CD4-positive, alpha-beta T cell treated with Interleukin-10 for 1 hour (primary cell): ENCODE measurements around the gene RNF144A.
"Not testable (repeated sequence)": the region's sequence is repeated elsewhere in the genome, so short reads cannot be mapped to it uniquely, and the experiment has no call there.

Experiments used
- DNase-seq: peaks from one replicate; pipeline ENCODE4 v3.0.0-alpha.2; 2020

Gene RNF144A, protein sequence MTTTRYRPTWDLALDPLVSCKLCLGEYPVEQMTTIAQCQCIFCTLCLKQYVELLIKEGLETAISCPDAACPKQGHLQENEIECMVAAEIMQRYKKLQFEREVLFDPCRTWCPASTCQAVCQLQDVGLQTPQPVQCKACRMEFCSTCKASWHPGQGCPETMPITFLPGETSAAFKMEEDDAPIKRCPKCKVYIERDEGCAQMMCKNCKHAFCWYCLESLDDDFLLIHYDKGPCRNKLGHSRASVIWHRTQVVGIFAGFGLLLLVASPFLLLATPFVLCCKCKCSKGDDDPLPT

DNA sequence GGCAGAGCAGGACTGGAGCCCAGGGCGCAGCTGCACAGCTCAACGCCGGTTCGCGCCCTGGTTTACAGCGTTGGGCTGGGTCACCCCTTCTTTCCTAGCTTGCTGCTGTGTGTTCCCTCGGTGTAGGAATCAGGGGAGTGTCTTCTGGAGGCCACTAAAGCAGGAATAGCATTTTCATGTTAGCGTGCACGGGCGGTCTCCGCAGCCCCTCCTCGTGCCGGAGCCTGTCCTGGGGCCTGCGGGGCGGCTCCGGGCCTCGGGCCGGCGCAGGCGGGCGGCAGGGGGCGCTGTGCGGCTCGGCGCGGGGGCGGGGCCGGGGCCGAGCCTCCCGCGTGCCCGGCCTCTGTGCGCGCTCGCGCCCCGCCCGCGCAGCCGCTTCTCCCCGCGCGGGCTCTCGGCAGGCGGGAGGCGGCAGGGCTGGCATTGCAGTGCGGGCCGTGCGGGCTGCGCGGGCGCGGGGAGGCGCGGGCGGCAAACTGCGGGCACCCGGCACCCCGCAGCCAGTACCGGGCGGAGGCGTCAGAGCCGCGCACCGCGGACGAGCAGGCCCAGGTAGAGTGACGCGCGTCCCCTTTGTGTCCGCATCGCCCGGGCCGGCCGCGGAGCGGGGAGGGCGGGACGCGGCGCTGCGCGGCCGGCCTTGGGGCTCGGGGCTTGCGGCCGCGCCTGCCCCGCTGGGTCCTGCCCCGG is at the start of gene RNF144A:
Gene RNF144A, plus strand, starts transcription at position 342 of the 690 bp plus-strand sequence. CDS start 79,515 bp downstream, outside the sequence.
- DNase-seq: peak; percentile 75

DNA sequence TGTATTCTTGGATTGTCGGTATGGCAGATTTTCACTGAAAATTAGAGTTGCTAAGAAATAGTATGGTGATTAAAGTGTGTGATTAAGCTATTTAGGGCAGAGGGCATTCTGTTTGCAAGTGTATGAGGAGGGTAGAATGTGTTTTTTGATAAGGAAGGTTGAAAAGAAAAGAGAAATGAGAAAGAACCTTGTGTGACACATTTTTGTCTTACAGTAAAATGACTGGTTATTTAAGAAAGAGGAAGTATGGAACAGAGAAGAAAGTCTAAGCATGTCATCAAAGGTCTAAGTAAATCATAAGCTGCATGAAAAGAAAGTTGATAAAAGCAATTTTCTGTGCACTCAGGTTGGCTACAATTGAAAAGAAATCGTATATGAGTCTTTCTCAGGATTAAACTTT is 44.8 kb upstream of the RNF144A start:
- DNase-seq: no peak

DNA sequence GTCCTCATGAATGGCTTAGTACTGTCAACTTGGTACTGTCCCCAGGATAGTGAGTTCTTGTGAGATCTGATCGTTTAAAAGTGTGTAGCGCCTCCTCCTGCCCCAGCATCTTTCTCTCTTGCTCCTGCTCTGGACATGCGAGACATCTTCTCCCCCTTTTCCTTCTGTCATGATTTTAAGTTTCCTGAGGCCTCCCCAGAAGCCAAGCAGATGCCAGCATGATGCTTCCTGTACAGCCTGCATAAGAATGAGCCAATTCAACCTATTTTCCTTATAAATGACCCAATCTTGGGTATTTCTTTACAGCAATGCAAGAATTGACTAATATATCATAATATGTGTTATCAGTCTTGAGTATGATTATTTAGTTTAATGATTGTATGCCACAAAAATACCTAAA is 43.2 kb upstream of the RNF144A start:
- DNase-seq: no peak

DNA sequence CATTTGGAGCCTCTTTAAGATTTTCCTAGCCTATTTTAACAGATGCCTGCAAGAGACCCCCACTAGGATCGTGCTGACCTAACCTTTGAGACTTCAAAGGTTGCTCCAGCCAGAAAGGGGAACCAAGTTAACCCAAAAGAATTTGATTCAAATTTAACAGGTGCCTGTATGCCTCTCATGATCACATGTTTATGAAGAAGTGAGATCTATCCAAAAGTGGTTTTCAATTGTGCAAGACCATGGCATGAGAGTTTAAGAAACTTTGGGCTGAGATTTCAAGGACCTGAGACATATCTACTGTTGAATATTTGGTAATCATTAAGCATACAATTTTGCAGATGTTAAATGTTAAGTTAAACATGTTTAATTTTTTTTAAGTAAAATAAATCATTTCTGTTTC is 40.9 kb upstream of the RNF144A start:
- no peak for DNase-seq

DNA sequence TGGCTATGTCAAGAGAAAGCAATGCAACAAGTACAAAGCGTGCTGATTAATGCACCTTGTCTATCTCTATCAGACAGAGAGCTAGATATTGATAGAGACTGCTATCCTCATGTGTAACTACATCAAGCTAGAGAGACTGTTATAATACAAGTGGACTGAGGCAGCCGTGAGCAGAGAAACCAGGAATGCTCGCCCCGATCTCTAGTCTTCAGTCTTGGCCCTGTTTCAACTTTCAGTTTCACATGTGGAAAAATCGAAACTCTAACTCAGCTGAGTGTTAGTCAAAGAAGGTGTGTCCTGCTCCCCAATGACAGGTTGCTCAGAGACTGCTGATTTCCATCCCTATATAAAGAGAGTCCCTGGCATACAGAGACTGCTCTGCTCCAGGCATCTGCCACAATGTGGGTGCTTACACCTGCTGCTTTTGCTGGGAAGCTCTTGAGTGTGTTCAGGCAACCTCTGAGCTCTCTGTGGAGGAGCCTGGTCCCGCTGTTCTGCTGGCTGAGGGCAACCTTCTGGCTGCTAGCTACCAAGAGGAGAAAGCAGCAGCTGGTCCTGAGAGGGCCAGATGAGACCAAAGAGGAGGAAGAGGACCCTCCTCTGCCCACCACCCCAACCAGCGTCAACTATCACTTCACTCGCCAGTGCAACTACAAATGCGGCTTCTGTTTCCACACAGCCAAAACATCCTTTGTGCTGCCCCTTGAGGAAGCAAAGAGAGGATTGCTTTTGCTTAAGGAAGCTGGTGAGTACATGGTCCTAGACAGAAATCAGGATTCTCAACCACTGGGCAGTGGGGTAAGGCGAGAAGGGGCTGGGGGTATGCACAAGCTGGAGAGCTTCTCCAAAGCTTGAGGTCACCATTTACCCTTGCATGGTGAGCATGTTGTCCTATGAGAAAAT is 39.6 kb upstream of the RNF144A start, which contains the start of gene RSAD2:
Gene RSAD2, plus strand, starts transcription at position 376 of the 903 bp plus-strand sequence. Its CDS starts 24 bp downstream, at position 400.
- DNase-seq: peak; percentile 64

DNA sequence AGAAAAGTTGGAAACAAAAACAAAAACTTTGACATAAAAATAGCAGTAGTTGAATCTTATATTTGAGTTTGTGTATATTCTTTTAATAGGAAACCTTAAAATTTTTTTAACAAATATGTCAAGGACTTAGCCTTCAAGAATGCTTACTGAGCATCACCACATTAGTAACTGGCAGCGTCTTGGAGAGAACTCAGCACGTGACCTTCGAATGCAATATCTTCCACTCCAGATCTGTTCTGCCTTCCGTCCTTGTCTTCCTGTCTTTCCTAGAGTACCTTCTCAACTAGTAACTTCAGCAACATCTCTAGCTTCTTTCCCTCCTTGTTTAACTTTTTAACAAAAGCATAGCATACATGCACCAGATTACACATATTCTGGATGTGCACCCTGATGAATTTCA is 38.7 kb upstream of the RNF144A start:
- DNase-seq: no peak

DNA sequence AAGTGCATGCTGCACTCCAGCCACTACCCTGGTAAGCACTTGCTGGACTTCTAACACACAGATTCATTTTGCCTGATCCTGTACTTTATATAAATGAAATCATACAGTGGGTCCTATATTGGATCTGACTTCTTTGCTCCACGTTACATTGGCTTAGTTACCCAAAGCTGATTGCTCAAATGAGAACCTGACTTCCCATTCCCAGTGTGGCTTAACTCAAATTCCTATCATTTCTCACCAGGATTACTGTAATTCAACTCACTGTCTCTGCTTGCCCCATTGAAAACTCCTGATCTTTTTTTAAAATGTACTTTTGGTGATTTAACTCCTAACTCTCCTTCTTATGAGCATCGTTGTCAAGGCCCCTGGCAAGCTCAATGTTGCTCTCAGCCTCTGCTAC is 38.2 kb upstream of the RNF144A start:
- no peak for DNase-seq

DNA sequence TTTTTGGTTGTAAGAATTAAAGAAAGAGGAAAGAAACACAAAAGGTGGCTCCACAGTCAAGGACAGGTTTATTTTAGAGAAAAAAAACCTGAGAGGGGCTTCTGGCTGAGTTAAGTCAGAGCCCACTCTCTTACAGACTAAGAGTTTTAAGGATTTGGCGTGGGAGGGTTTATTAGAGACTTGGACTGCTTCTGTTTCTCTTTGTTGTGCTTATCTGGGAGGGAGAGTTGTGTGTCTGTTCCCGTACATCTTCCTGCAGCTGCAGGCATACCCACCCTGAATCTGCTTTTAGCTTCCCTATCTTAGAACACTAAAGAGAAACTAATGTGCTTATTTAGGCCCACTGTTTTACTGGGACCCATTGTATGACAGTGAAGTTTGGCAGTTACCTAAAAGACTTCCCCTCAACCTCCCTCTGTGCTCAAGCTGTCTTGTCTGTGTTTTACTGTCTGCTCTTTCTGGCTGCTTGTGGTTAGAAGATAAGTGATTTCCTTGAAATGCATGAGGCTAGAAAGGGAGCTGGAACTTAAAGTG is 36.9 kb upstream of the RNF144A start:
- DNase-seq: peak; percentile 50

DNA sequence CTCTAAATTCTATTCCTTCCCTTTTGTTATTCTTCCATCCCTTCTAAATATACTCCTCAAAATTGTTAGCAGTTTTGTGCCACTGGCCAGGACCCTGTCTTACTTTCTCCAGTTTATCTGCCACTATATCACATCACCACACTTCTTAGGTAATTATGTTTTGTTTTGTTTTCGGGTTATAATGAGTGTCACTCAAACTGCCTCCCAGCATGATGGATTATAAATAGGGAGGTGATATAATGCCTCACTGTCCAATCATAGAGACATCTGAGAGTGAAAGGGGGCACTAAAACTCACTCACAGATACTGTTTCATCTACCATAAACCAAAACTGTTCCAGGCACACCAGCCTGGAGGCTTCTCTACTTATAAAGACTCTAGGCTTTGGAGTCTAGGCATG is 36.2 kb upstream of the RNF144A start:
- no peak for DNase-seq

DNA sequence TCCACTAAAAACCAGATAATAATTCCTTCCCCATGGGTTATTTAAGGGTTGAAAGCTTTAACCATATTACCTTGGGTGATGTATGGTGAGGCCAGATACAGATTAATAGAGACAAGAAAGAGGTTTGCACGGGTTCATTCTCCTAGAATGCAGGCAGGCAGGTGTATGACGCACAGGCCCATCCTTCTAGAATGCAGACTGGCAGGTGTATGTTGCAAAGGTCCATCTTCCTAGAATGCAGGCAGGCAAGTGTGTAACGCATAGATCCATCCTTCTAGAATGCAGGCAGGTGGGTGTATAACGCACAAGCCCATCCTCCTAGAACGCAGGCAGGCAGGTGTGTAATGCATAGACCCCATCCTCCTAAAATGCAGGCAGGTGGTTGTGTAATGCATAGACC is 35.7 kb upstream of the RNF144A start:
- no peak for DNase-seq

DNA sequence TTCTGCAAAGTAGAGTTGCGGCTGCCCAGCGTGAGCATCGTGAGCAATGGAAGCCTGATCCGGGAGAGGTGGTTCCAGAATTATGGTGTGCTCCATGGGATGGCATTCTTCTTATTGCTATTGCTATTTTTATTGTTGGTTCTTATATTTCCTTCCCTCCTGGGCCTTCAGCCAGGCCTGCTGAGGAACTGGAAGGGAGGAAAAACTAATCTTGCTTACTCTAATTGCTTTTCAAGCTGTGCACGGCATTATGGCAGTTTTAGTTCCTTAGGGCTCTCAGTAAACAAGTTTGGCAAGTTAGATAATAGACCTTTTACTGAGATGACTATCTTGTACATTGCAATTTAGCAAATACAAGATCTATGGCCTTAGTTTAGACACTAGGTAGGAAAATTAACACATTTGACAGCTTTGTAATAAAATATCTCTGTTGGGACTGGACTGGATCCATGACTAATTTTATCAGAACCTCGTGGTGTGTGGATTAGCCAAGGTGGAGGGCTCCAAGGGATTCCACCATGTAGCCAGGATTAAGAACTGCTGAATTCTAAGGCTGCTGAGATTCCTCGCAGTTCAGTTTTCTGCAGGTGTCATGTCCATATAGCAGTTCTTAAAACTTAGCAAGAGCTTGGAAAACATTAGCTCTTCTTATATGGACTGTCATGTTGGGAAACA is 33.6 kb upstream of the RNF144A start:
- DNase-seq: no peak

DNA sequence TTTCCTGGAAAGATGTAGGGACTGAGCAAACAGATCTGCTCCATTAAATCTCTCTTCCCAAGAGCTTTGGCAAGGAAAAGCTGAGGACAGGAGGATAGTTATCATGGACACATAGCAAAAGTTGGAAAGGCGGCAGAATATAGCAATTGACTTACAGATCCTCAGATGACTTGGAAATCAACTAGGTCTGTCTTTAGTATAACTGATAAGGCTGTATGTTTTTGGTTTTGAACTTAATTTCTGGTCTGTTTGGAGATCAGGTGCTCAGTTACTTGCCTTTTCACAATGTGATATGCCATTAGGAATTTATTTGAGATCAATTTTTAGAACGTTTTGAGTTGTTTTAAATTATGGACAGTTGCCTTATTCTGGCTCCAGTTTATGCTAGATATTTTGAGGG is 31.7 kb upstream of the RNF144A start:
- no peak for DNase-seq

DNA sequence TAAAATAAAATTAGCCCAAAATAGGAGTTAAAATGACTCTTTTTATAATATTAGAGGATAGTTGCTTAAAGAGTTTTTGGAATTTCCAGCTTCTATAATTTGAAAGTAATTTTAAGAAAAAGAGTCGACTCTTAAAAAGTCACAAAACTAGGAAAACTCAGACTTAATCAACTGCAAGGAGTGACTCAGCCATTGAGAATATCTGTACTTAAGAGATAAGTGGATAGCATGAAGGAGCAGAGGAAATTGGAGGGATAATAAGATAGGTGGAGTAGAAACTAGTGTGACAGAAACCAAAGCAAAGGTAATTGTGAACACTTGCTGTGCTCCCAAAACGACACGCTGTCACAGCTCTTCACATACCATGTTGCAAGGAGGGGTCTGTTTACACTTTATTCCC is 31.2 kb upstream of the RNF144A start:
- no peak for DNase-seq

DNA sequence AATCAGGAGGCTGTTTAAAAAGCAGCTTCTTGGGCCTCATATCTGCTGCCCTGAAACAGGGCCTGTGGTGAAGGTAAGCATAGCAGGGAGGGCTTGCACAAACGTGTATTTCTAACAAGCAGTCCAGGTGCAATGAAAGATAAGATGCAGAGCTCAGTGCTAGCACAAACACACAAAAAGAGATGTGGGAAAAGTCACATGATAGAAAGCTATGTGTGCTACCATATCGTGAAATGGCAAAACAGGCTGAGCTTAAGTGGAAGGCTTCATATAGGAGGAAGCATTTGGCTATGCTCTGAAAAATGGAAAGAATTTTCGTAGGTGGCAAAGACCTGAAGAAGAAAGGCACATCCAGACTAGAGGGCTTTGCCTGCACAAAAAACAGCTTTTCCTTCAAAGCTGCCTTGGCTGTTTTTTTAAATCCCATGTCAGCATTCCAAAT is 29.4 kb upstream of the RNF144A start:
- no peak for DNase-seq

DNA sequence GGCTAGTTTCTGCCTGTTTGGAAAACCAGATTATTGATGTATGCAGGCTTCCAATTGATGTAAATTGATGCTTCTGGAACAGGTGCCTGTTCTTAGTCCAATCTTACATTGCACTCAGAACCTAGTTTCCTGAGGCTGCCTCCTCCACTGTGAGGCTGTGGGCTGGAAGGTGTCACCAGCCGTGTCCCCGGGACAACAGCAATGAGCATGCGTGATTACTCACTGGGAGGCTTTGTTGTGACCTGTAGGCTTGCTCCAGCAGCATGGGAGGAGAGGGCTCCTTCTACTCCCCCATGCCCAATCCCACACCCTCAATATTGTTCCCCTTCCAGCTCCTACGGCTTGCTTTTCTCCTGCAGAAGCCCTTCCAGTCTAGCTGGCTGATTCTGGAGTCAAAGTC is 28.5 kb upstream of the RNF144A start:
- no peak for DNase-seq

DNA sequence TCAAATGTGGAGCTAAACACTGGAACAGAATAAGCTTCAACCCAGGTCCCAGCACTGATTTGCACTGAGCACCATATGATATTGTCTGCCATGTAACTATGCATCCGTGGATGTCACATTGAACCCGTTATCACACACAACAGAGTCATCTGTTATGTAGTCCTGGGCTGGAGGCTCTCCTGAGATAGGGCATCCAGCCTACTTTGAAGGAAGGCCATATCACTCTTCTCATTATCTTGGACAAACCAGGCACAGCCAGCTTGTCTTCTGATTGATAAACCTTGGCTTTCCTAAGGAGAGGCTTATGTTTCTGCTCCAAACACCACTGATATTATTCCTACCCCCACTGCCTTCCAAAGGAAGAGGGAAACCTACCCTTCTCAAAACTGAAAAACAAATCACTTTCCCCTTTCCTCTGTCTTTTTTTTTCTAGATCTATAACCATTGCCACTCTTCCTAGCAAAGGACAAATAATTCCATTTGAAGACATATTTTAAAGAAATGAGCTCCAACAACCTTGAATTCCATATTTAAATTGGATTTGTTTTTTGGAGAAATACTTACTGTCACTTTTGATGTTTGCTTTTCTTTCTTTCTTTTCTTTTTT is 23.2 kb upstream of the RNF144A start:
- no peak for DNase-seq

DNA sequence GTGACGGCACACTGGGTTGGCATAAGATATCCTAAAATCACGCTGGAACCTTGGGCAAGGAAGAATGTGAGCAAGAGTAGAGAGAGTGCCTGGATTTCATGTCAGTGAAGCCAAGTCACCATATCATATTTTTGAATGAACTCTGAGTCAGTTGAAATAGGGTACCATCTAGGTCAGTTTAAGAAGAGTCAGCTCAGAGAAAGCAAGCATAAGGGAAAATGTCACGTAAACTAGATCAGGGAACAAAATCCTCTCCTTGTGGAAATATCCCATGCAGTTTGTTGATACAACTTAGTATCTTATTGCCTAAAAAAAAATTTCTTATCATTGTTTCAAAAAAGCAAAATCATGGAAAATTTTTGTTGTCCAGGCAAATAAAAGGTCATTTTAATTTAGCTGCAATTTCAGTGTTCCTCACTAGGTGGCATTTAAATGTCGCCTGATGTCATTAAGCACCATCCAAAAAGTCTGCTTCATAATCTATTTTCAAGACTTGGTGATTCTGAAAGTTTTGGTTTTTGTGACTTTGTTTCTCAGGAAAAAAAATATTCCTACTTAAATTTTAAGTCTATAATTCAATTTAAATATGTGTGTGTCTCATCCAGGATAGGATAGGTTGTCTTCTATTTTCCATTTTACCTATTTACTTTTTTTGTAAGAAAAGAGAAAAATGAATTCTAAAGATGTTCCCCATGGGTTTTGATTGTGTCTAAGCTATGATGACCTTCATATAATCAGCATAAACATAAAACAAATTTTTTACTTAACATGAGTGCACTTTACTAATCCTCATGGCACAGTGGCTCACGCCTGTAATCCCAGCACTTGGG is 20.1 kb upstream of the RNF144A start:
- DNase-seq: peak; percentile 61

DNA sequence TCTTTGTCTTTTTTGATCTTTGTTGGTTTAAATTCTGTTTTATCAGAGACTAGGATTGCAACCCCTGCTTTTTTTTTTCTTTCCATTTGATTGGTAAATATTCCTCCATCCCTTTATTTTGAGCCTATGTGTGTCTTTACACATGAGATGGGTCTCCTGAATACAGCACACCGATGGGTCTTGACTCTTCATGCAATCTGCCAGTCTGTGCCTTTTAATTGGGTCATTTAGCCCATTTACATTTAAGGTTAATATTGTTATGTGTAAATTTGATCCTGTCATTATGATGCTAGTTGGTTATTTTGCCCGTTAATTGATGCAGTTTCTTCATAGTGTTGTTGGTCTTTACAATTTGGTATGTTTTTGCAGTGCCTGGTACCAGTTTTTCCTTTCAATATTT is 14.6 kb upstream of the RNF144A start:
- DNase-seq: not testable (repeated sequence)

DNA sequence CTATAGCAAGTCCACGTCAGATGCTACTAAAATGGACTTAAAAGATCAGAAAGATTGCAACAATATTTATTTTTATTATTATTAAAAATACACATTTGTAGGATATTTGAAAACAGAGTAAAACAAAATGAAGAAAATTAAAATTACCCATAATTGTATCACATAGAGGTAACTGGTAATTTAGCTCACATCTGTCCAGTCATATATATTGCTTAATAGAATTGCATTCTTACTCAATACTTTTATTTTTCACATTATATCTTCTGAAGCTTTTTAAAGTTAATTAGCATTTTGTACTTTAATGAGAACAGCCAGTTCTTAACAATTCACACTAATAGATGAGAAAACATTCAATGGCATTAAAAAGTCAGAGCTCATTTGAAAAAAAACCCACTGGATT is 11.5 kb upstream of the RNF144A start:
- no peak for DNase-seq

DNA sequence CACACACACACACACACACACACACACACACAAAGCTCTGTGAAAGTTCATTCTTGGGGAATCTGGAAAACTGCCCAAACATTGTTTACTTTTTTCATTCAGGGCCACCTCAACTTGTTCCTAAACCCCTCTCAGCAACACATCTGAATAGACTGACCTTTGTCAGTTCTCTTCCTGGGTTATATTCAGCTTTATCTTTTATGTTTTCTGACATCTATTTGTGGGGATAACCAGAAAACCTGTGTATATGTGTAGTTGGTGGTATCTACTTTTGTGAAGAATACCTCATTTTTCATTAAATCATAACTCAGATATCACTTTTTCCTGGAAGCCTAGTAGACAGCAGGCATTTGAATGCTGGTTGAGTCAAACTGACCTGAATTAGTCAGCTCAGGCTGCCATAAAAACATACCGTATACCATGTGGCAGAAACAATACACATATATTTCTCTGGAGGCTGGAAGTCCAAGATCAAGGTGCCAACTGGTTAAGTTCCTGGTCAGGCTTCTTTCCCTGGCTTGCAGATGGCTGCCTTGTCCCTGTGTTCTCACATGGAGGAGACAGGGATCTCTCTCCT is 11.0 kb upstream of the RNF144A start:
- DNase-seq: no peak

DNA sequence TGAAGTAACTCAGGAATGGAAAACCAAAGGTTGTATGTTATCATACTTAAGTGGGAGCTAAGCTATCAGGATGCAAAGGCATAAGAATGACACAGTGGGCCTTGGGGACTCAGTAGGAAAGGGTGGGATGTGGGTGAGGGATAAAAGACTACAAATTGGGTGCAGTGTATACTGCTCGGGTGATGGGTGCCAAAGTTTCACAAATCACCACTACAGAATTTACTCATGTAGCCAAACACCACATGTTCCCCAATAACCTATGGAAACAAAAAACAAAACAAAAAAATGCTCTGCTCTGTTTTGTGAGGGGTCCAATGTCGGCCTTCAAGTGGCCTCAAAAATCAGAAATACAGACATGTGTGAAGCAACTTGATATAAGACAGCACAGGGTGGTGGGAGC is 8.9 kb upstream of the RNF144A start:
- DNase-seq: no peak
